ENCODE measurements around the gene TENM4. TPM values are rescaled to one million over a fixed set of nuclear protein-coding genes. Genes with fewer than 3 reads are reported as not detected.
"Not testable (repeated sequence)": the region's sequence is repeated elsewhere in the genome, so short reads cannot be mapped to it uniquely, and the experiment has no call there.

The TENM4 gene
- total RNA-seq, 1 donor from 2014 or later = not detected

- Mint-ChIP-seq H3K27me3 (ENCODE audit: low read depth) (no peaks in the 10 kb centered on the region), H3K4me1 (ENCODE audit: low read depth) (no peaks in the 10 kb centered on the region), H3K9me3 (no peaks in the 10 kb centered on the region), H3K27ac (no peak overlapping the region), H3K4me3 (ENCODE audit: low read depth) (no peak overlapping the region), H3K36me3 (ENCODE audit: low read depth) (no peaks in the 10 kb centered on the region)
- DNase-seq (ENCODE audit: low spot score) = no peak
- intact Hi-C loops (cut with micrococcal nuclease) = no loop called here
Measured at GRCh38 chr11:79227767-79228755, 212.8 kb downstream of the TENM4 start.

GRCh38 chr11:79227308-79227707 lies 213.5 kb downstream of the TENM4 start:
- Mint-ChIP-seq H3K27ac (no peak overlapping the region), H3K27me3 (ENCODE audit: low read depth) (no peaks in the 10 kb centered on the region), H3K36me3 (ENCODE audit: low read depth) (no peaks in the 10 kb centered on the region), H3K9me3 (no peaks in the 10 kb centered on the region), H3K4me1 (ENCODE audit: low read depth) (no peaks in the 10 kb centered on the region), H3K4me3 (ENCODE audit: low read depth) (no peak overlapping the region)
- intact Hi-C loops (cut with micrococcal nuclease) = no loop called here
- no peak for DNase-seq (ENCODE audit: low spot score)

GRCh38 chr11:79226126-79226525 lies 214.7 kb downstream of the TENM4 start:
- Mint-ChIP-seq H3K9me3 (no peaks in the 10 kb centered on the region), H3K4me1 (ENCODE audit: low read depth) (no peaks in the 10 kb centered on the region), H3K4me3 (ENCODE audit: low read depth) (no peak overlapping the region), H3K27ac (no peak overlapping the region), H3K27me3 (ENCODE audit: low read depth) (no peaks in the 10 kb centered on the region), H3K36me3 (ENCODE audit: low read depth) (no peaks in the 10 kb centered on the region)
- intact Hi-C loops (cut with micrococcal nuclease) = no loop called here
- DNase-seq (ENCODE audit: low spot score) = no peak

- H3K36me3 Mint-ChIP-seq (ENCODE audit: low read depth); DNase-seq (ENCODE audit: low spot score); H3K9me3 Mint-ChIP-seq; H3K27ac Mint-ChIP-seq; intact Hi-C loops (cut with micrococcal nuclease); H3K4me1 Mint-ChIP-seq (ENCODE audit: low read depth); H3K27me3 Mint-ChIP-seq (ENCODE audit: low read depth); H3K4me3 Mint-ChIP-seq (ENCODE audit: low read depth): not testable (repeated sequence)
Measured at GRCh38 chr11:79222163-79222562, 218.7 kb downstream of the TENM4 start.

- no peaks in the 10 kb centered on the region for H3K36me3 Mint-ChIP-seq (ENCODE audit: low read depth)
- intact Hi-C loops (cut with micrococcal nuclease) = no loop called here
- no peak overlapping the region for H3K4me3 Mint-ChIP-seq (ENCODE audit: low read depth)
- no peaks in the 10 kb centered on the region for H3K27me3 Mint-ChIP-seq (ENCODE audit: low read depth)
- no peaks in the 10 kb centered on the region for H3K9me3 Mint-ChIP-seq
- no peak for DNase-seq (ENCODE audit: low spot score)
- no peak overlapping the region for H3K27ac Mint-ChIP-seq
- no peaks in the 10 kb centered on the region for H3K4me1 Mint-ChIP-seq (ENCODE audit: low read depth)
Measured at GRCh38 chr11:79221444-79222130, 219.2 kb downstream of the TENM4 start.

- no peaks in the 10 kb centered on the region for H3K27me3 Mint-ChIP-seq (ENCODE audit: low read depth)
- H3K36me3 Mint-ChIP-seq (ENCODE audit: low read depth) = no peaks in the 10 kb centered on the region
- intact Hi-C loops (cut with micrococcal nuclease) = no loop called here
- DNase-seq (ENCODE audit: low spot score) = no peak
- H3K9me3 Mint-ChIP-seq = no peaks in the 10 kb centered on the region
- H3K4me1 Mint-ChIP-seq (ENCODE audit: low read depth) = no peaks in the 10 kb centered on the region
- H3K4me3 Mint-ChIP-seq (ENCODE audit: low read depth) = no peak overlapping the region
- H3K27ac Mint-ChIP-seq = no peak overlapping the region
Measured at GRCh38 chr11:79220171-79220570, 220.7 kb downstream of the TENM4 start.

- H3K27ac Mint-ChIP-seq = no peak overlapping the region
- no peaks in the 10 kb centered on the region for H3K36me3 Mint-ChIP-seq (ENCODE audit: low read depth)
- H3K4me3 Mint-ChIP-seq (ENCODE audit: low read depth) = no peak overlapping the region
- H3K9me3 Mint-ChIP-seq = no peaks in the 10 kb centered on the region
- H3K4me1 Mint-ChIP-seq (ENCODE audit: low read depth) = no peaks in the 10 kb centered on the region
- no peaks in the 10 kb centered on the region for H3K27me3 Mint-ChIP-seq (ENCODE audit: low read depth)
- DNase-seq (ENCODE audit: low spot score) = no peak
- intact Hi-C loops (cut with micrococcal nuclease) = no loop called here
Measured at GRCh38 chr11:79219186-79220045, 221.4 kb downstream of the TENM4 start.

- no peaks in the 10 kb centered on the region for H3K9me3 Mint-ChIP-seq
- no peaks in the 10 kb centered on the region for H3K4me1 Mint-ChIP-seq (ENCODE audit: low read depth)
- no peaks in the 10 kb centered on the region for H3K27me3 Mint-ChIP-seq (ENCODE audit: low read depth)
- H3K27ac Mint-ChIP-seq = no peak overlapping the region
- intact Hi-C loops (cut with micrococcal nuclease) = no loop called here
- no peak for DNase-seq (ENCODE audit: low spot score)
- no peak overlapping the region for H3K4me3 Mint-ChIP-seq (ENCODE audit: low read depth)
- H3K36me3 Mint-ChIP-seq (ENCODE audit: low read depth) = no peaks in the 10 kb centered on the region
Measured at GRCh38 chr11:79212741-79213190, 228.1 kb downstream of the TENM4 start.

GRCh38 chr11:79209540-79210266 lies 231.1 kb downstream of the TENM4 start:
- no peaks in the 10 kb centered on the region for H3K27me3 Mint-ChIP-seq (ENCODE audit: low read depth)
- no peak overlapping the region for H3K4me3 Mint-ChIP-seq (ENCODE audit: low read depth)
- no peaks in the 10 kb centered on the region for H3K36me3 Mint-ChIP-seq (ENCODE audit: low read depth)
- intact Hi-C loops (cut with micrococcal nuclease) = no loop called here
- no peaks in the 10 kb centered on the region for H3K9me3 Mint-ChIP-seq
- H3K27ac Mint-ChIP-seq = no peak overlapping the region
- no peaks in the 10 kb centered on the region for H3K4me1 Mint-ChIP-seq (ENCODE audit: low read depth)
- no peak for DNase-seq (ENCODE audit: low spot score)

GRCh38 chr11:79208126-79208525 lies 232.7 kb downstream of the TENM4 start:
- Mint-ChIP-seq H3K36me3 (ENCODE audit: low read depth) (no peaks in the 10 kb centered on the region), H3K4me3 (ENCODE audit: low read depth) (no peak overlapping the region), H3K27me3 (ENCODE audit: low read depth) (no peaks in the 10 kb centered on the region), H3K9me3 (no peaks in the 10 kb centered on the region), H3K27ac (no peak overlapping the region), H3K4me1 (ENCODE audit: low read depth) (no peaks in the 10 kb centered on the region)
- no peak for DNase-seq (ENCODE audit: low spot score)
- intact Hi-C loops (cut with micrococcal nuclease) = no loop called here

GRCh38 chr11:79206951-79207350 lies 233.9 kb downstream of the TENM4 start:
- intact Hi-C loops (cut with micrococcal nuclease) = no loop called here

GRCh38 chr11:79205786-79206185 lies 235.0 kb downstream of the TENM4 start:
- no peaks in the 10 kb centered on the region for H3K4me1 Mint-ChIP-seq (ENCODE audit: low read depth)
- no peak overlapping the region for H3K4me3 Mint-ChIP-seq (ENCODE audit: low read depth)
- H3K27me3 Mint-ChIP-seq (ENCODE audit: low read depth) = no peaks in the 10 kb centered on the region
- intact Hi-C loops (cut with micrococcal nuclease) = no loop called here
- DNase-seq (ENCODE audit: low spot score) = no peak
- H3K9me3 Mint-ChIP-seq = no peaks in the 10 kb centered on the region
- no peak overlapping the region for H3K27ac Mint-ChIP-seq
- H3K36me3 Mint-ChIP-seq (ENCODE audit: low read depth) = no peaks in the 10 kb centered on the region

More at GRCh38 chr11:79206951-79207350, 233.9 kb downstream of the TENM4 start:
- Mint-ChIP-seq H3K36me3 (ENCODE audit: low read depth) (no peaks in the 10 kb centered on the region), H3K9me3 (no peaks in the 10 kb centered on the region), H3K4me1 (ENCODE audit: low read depth) (no peaks in the 10 kb centered on the region), H3K27me3 (ENCODE audit: low read depth) (no peaks in the 10 kb centered on the region), H3K27ac (no peak overlapping the region), H3K4me3 (ENCODE audit: low read depth) (no peak overlapping the region)
- no peak for DNase-seq (ENCODE audit: low spot score)

Data from activated T-helper 2 cell treated with anti-CD3 and anti-CD28 coated beads, Interferon-gamma antibody, Interleukin-2, Interleukin-4, amounts not matched to agents 10 μg/mL and 5 μg/mL and 100 μg/mL, durations not matched to agents 14 hours and 24 hours and 36 hours (primary cell).